ENCODE data around the gene HSPA12B. TPM values are rescaled to one million over a fixed set of nuclear protein-coding genes. Genes with fewer than 3 reads are reported as not detected.

Gene HSPA12B
- total and polyA plus RNA-seq, 9 of the 15 experiments (the other 6 are each of a cell fraction or from before 2014, with no cell fraction given) = 0.03 to 0.07 TPM; not detected in 7

DNA sequence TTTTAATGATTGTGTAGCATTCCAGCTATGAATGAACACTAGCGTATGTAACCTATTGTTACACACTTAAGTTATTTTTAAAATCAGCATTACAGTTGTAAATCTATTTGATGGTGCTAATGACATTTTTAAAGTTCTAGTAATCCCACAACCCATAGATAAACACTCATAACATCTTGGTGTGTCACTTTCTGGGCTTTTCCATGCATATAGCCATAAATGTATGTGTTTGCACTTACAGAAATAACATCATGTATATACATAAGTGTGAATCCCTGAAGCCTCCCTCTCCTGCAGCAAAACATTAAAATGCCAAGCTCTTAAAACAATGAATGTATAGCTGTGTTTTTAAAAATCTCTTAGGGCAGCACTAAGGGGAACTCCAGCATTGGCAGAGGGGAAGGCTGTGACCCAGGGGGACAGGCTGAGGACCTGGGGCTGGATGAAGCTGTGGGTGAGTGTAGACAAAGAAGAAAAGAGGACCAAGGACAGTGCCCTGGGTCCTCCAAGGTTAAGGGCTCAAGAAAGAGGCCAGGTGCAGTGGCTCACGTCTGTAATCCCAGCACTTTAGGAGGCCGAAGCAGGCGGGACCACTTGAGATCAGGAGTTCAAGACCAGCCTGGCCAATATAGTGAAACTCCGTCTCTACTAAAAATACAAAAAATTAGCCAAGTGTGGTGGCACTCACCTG, 55.0 kb downstream of the HSPA12B start:
- no peaks in the 10 kb centered on the region for H3K9me3 ChIP-seq (replicated peaks; ENCODE audit: control insufficient read depth, insufficient read depth, low read depth, low read length)
- WGBS (ENCODE audit: insufficient coverage, low coverage, missing lambda C conversion rate) = 74% methylated on average over 5 of the region's 5 CpGs
- H3K4me3 ChIP-seq = no peak overlapping the region
- FAIRE-seq (no peak), ATAC-seq (no peak), DNase-seq (ENCODE audit: extremely low read depth in 1 of 4, low spot score in 3 of 4) (no peak)
- POLR2A ChIA-PET = interaction anchor here (0.6 kb wide), 1 partner anchor 58 kb away, joined by 3 read pairs; no protein-coding TSS in a partner anchor
- no peak overlapping the region for H3K27ac ChIP-seq (ENCODE audit: extremely low read depth, low read depth, low read length)
- BruUV-seq (replicated peaks) = no TSS peak
- H3K4me1 ChIP-seq (replicated peaks in 1 of 2; ENCODE audit: control insufficient read depth in 2 of 2, insufficient read depth in 2 of 2, low read length in 2 of 2) = peaks cover 8 to 29% of the 10 kb centered on the region in 2 experiments; a peak in 3 of 5 replicates
- H3K4me2 ChIP-seq (ENCODE audit: insufficient read depth, low read length) = peak overlapping the region; percentile 58
- peaks cover 6% of the 10 kb centered on the region for H4K20me1 ChIP-seq (replicated peaks; ENCODE audit: control insufficient read depth, insufficient read depth, low read length)
- H3K9me1 ChIP-seq (ENCODE audit: control insufficient read depth, insufficient read depth, low read length) = no peaks in the 10 kb centered on the region
- TF ChIP-seq CBFB (CRISPR knock-in tag; IDR thresholded peaks at IDR 0.05) (no peak), FOSL1 (tag; conservative IDR thresholded peaks at IDR 0.05) (peak; percentile 6; the same call in 1 of the 2 replicates)
- TF ChIP-seq, protein P1, sequence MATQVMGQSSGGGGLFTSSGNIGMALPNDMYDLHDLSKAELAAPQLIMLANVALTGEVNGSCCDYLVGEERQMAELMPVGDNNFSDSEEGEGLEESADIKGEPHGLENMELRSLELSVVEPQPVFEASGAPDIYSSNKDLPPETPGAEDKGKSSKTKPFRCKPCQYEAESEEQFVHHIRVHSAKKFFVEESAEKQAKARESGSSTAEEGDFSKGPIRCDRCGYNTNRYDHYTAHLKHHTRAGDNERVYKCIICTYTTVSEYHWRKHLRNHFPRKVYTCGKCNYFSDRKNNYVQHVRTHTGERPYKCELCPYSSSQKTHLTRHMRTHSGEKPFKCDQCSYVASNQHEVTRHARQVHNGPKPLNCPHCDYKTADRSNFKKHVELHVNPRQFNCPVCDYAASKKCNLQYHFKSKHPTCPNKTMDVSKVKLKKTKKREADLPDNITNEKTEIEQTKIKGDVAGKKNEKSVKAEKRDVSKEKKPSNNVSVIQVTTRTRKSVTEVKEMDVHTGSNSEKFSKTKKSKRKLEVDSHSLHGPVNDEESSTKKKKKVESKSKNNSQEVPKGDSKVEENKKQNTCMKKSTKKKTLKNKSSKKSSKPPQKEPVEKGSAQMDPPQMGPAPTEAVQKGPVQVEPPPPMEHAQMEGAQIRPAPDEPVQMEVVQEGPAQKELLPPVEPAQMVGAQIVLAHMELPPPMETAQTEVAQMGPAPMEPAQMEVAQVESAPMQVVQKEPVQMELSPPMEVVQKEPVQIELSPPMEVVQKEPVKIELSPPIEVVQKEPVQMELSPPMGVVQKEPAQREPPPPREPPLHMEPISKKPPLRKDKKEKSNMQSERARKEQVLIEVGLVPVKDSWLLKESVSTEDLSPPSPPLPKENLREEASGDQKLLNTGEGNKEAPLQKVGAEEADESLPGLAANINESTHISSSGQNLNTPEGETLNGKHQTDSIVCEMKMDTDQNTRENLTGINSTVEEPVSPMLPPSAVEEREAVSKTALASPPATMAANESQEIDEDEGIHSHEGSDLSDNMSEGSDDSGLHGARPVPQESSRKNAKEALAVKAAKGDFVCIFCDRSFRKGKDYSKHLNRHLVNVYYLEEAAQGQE (IDR thresholded peaks at IDR 0.05; ENCODE audit: borderline replicate concordance) = peak; percentile 70
- TF ChIP-seq, protein P1 (CRISPR knock-in tag; IDR thresholded peaks at IDR 0.05; ENCODE audit: low read depth) = no peak
- CTCF ChIA-PET (ENCODE audit: low intra/inter-chr PET ratio) = interaction anchor here (0.6 to 3.4 kb wide), 6 partner anchors 31 to 405 kb away, joined by 3 to 12 read pairs (median 6); partner anchors contain the start of gene AP5S1
- peaks cover 21% of the 10 kb centered on the region; the same call in 1 of the 3 replicates for H3K36me3 ChIP-seq (ENCODE audit: control insufficient read depth, insufficient read depth, low read length)
- intact Hi-C loops (cut with micrococcal nuclease) (loop anchor here (2.0 to 10.0 kb wide), 4 partner anchors 33 to 407 kb away; partner anchors contain the start of genes AP5S1 and MAVS), in situ Hi-C loops (cut with MboI) (no loop called here)
- no peaks in the 10 kb centered on the region for H3K27me3 ChIP-seq (ENCODE audit: control insufficient read depth in 2 of 2, insufficient read depth in 2 of 2, low read length in 2 of 2)
- H3K9ac ChIP-seq (ENCODE audit: insufficient read depth in 1 of 2, low read depth in 2 of 2, low read length in 2 of 2) = peak overlapping the region in 1 of 2 experiments; percentile 14; a peak in 2 of 4 replicates
- peak overlapping the region; percentile 82 for H2AFZ ChIP-seq (ENCODE audit: low read depth, low read length)
- peaks cover 31% of the 10 kb centered on the region for H3K79me2 ChIP-seq (ENCODE audit: control insufficient read depth, insufficient read depth, low read length)

All from K562 (cell line).